NCI-H446 treated with DMSO at 0.1 percent for 48 hours (cell line): ENCODE results near the gene SHANK3.
"Not testable (repeated sequence)": the region's sequence is repeated elsewhere in the genome, so short reads cannot be mapped to it uniquely, and the experiment has no call there.

ENCODE experiments used
- DNase-seq: peaks from one replicate; lab custom pipeline; 2025; lab: John Stamatoyannopoulos, UW

Gene SHANK3

DNA sequence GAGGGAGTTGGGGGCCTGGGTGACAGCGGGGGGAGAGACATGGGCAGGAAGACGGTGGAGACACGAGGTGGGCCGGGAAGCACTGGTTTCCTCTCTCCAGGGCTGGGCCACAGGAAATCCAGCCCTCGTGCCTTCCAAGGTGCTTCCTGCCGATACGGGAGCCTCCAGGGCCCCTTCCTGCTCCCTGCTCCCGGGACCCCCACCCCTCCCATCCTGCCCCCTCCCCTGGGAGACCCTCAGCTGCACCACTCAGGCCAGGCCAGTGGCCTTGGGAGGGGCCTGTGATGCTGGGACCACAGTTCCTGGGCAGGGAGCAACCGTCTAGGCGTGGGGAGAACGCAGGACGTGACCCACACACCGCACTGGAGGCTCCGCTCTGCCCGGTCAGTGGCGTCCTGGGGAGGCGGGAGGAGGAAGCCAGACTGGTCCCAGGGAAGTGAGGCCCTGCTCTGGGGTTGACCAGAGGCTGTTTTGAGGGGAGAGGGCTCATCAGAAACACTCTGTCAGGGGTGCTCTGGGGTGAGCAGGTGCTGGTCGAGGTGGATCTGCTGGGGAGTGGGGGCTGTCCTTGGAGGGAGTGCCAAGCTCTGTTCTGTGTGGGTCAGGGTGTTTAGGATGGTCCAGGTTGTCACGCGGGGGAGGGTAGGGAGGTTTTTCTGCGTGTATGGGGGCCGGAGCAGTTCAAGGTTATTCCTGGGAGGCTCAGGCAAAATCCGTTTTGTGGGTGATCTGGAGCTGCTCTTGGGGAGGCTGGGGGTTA lies at the start of gene SHANK3:
Gene SHANK3 (plus strand): TSS at position 353 of the 760 bp plus-strand sequence.
- DNase-seq: no peak

DNA sequence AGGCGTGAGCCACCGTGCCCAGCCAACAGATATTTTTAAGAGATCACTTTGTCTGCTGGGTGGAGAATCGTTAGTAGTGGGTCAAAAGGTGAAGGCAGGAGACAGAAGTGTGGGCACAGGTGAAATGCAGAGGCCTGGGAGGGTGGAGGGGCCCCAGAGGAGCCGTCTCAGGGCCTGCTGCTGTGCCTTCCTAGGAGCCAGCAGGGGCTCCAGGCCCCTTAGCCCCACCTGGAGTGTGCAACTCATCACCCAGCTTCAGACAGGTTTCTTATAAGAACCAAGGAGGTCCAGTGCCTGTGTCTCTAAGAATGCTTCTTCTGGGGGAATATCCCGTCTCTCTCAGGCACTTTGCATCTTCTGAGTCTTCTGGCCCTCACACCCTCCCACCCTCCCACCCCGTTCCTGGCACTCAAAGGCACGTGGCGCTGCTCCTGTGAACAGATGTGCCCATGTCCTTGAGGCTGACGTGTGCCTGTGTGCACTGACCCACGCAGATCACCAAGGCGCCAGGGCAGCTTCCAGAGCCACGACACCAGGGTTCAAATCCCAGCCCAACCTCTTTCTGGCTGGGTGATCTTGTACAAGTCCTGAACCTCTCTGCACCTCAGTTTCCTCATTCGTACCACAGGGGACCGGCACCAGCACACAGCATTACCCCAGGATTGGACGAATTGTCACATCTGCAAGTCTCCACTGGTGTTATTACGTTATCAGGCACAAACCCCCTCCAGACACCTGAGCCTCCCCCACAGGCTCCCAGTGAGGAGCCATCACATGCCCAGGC lies 48.1 kb upstream of the SHANK3 start:
- no peak for DNase-seq

GRCh38 chr22:50625131-50625567 lies 47.5 kb upstream of the SHANK3 start:
- no peak for DNase-seq

GRCh38 chr22:50625568-50626313 lies 46.9 kb upstream of the SHANK3 start:
- DNase-seq: no peak

GRCh38 chr22:50626314-50626849 lies 46.2 kb upstream of the SHANK3 start:
- DNase-seq: no peak

DNA sequence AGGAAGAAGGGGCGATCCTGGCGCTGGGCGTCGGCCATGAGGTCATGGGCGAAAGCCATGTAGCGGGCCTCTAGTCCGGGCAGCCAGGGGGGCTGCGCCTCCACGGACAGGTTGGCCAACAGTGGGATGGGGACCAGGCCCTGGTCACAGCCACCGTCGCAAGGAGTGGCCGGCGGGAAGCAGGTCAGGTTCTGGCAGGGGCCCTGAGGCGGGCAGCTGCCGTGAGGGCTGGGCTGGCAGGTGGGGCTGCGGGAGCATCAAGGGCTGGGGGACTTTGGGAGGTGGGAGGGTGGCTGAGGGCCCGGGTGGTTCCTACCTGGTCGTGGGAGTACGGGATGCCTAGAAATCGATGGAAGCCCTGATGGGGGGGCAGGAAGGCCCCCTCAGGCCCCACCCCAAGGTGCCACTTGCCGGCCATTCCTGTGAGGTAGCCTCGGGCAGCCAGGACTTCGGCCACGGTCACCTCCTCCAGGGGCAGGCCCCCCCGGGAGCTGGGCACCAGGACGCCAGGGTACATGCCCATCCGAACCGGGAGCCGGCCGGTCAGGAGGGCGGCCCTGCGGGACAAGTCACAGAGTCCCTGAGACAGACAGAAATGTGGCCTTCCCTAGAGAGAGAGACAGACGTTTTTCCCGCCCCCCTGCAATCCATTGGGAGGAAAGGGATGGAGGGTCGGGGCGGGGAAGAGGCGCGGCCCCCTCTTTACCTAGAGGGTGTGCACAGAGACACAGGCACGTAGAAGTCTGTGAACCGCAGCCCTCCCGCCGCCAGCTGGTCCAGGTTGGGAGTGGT lies 45.6 kb upstream of the SHANK3 start:
- no peak for DNase-seq

GRCh38 chr22:50627642-50628542 lies 44.7 kb upstream of the SHANK3 start, which contains the start of gene ARSA:
Gene ARSA (minus strand): TSS chr22:50628152. CDS start chr22:50627779, 373 bp downstream.
- peak; percentile 25 for DNase-seq

DNA sequence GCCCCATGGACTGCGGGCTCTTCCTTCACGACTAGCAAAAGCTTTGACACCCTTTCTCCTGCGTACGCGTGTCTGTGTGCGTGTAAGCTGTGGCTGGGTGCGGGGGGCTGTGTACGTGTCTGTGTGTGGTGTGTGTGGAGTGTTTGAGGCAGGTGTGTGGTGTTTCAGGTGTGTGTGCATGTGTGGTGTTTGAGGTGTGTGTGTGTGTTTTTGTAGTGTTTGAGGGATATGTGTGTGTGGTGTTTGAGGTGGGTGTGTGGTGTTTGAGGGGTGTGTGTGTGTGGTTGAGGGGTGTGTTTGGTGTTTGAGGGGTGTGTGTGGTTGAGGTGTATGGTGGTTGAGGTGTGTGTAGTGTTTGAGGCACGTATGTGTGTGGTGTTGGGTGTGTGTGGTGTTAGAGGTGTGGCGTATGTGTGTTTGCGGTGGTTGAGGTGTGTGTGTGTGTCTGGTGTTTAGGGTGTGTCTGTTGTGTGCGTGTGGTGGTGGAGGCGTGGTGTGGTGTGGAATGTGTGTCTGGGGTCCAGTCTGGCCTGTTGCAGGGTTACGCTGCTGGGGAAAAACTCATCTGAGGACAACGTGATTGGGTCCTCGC lies 44.0 kb upstream of the SHANK3 start:
- DNase-seq: no peak

- DNase-seq: no peak
These were observed 42.2 kb upstream of the SHANK3 start for GRCh38 chr22:50630376-50630775.

DNA sequence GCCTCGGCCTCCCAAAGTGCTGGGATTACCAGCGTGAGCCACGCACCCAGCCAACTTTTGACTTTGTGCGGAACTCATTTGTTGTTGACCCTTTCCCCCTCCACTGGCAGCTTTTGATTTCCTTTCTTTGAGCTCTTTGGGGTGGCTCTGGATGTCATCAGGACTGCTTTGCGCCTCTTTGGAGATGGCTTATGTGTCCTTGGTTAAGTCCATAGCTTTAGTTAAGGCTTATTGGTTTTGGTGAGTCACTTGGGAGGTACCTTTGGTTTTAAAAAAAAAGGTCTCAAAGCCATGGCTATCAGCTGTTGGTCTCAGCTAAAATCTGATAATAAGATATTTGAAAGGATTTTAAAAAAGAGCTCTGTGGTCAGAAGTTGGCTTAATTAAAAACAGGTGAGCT lies 39.5 kb upstream of the SHANK3 start:
- DNase-seq: no peak

- no peak for DNase-seq
These were observed 38.9 kb upstream of the SHANK3 start for GRCh38 chr22:50633771-50634170.

DNA sequence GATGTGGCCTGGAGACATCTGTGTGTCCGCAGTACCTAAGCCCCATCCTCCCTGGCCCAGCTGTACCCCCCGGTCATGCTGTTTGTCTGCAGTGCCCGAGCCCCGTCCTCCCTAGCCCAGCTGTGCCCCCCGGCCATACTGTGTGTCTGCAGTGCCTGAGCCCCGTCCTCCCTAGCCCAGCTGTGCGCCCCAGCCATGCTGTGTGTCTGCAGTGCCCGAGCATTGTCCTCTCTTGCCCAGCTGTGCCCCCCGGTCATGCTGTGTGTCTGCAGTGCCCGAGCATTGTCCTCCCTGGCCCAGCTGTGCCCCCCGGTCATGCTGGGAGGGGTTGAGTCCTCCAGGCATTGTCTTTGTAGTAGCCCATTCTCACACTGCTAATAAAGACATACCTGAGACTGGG lies 37.0 kb upstream of the SHANK3 start:
- no peak for DNase-seq

- DNase-seq: not testable (repeated sequence)
These were observed 32.3 kb upstream of the SHANK3 start for GRCh38 chr22:50640296-50640695.

GRCh38 chr22:50640857-50641647 lies 31.6 kb upstream of the SHANK3 start:
- no peak for DNase-seq

DNA sequence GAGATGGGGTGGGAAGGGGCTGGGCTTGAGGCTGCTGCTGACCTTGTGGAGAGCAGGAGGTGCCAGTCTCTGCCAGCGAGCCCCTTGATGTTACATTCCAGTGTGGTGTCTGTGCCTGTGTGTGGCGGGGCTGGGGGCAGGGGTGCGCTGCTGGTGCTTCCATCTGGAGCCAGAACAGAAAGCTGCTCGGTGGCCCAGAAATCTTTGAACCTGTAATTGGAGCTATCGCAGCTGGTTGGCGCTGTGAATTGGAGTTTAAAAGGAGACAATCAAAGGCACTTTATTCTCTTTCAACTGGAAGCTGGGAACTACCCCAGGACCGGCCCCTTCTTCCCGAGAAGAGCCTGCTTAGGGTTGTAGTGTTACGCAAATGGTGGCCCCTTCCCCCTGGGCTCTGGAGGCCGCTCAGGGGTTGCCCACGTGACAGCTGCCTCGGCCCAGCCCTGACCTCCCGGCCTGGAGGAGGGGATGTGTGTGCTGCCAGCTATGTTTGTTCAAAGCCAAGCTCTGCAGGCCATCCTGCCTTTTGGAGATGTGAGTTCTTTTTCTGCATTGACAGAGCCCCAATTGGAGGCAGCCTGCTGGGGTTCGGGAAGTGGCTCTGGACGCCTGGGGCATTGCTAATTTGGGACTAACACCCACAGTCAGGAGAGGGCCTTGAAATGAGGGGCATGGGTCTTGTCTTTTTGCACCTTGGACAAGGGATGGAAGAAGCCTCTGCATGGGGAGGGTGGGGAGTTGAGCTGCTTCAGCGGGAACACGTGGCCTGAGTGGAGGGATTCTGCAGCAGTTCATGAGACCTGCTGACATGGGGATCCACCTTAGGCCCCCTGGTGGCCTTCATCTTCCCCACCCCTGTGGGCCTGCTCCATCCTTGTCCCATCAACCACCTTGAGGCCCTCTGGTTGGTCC lies 30.7 kb upstream of the SHANK3 start:
- DNase-seq: no peak

- not testable (repeated sequence) for DNase-seq
These were observed 29.4 kb upstream of the SHANK3 start for GRCh38 chr22:50643021-50643820.

GRCh38 chr22:50643821-50644101 lies 28.9 kb upstream of the SHANK3 start:
- DNase-seq: not testable (repeated sequence)
